ENCODE measurements around the gene IGLL5.

Gene IGLL5

DNA sequence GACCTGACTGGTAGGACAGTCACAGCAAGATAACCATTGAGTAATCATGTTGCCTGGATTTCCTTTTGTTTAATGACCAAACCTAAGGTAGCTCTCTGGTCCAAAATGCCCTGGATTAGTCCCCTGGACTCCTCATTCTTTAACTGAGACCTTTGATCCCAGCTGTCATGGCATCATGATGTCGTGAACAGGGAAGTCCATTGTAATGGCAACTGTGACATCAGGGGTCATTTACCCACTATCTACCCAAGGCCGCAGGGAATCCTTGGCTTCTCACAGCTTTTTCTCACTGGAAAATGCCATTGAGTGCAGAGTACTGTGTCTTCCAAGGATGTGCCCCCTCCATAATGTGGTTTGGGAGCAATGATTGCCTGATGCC is 29.1 kb upstream of the IGLL5 start:
- FAIRE-seq (no peak), DNase-seq (ENCODE audit: low spot score) (no peak)

DNA sequence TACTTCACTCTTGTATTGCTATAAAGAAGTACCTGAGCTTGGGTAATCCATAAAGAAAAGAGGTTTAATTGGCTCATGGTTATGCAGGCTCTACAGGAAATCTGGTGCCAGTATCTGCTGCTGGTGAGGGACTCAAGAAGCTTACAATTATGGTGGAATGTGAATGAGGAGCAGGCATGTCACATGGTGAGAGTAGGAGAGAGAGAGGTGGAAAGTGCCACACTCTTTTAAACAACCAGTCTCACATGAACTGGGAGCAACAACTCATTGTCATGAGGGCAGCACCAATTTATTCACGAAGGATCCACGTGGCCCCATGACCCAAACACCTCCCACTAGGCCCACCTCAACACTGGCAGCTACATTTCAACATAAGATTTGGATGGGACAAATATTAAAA is 24.6 kb upstream of the IGLL5 start:
- FAIRE-seq (no peak), DNase-seq (ENCODE audit: low spot score) (no peak)

DNA sequence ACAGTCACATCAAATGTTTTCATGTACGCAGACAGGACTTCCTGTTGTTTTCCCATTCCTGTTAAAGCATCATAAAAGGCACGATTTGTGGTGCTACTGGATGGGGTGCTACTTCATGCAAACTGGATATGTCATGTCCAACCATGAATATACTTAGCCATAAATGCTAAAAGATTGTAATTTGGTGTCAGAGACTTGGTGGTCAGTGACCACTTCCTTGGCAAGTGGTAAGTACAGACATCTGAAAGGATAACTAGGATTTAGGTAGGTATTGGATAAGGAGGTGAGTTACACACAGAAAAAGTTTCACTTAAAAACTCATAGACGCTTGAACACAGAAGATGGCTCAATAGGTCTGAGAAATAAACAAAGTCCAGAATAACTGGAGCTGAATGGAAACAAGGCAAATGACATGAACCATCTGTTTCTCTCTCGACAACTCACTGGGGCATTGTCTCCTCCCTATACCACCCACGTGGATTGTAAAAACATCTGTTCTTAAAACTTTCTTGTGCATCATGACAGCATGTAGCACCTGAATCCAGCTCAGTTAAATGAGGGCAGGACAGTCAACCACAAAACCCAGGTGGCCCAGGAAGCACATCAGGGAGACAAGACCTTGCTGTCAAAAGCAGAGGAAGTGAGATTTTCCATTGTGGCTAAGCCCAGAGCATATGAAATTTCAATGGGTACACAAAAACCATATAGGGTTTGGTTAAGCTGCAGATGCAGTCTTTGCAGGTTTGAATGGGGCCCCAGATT is 22.1 kb upstream of the IGLL5 start:
- no peak for DNase-seq (ENCODE audit: low spot score)
- FAIRE-seq, result peak; percentile 72

DNA sequence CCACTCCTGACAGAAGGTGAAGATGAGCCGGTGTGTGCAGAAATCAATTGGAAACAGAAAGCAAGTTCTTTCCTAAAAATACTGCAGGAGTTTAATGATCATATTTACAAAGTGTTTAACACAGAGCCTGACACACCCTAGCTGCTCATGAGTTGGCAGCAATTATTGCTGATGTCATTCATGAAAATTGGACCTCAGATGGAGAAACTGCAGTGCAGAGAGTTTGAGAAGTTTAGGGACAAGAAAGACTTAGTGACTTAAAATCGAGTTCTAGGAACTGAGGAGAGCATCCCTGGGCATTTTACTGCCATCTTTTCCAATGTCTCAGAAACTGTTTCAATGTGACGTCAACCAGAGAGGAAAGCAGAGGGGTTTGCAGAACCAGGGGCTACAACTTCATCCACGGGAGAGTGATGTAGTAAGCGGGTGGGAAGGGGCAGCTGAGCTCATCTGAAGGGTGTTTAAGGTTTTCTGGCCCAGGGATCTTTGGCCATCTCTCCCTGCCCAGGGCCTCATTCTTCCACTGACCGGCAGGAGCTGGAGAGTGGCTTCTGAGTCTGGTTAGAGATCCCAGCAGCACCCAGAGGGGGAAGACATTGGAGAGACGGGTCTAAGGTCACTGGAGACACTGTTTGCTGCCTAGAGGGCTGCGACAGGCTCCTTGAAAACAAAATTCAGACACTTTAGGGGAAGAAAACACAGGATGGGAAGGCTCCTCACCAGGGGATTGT is 21.1 kb upstream of the IGLL5 start:
- FAIRE-seq, result no peak
- DNase-seq (ENCODE audit: low spot score), result no peak

DNA sequence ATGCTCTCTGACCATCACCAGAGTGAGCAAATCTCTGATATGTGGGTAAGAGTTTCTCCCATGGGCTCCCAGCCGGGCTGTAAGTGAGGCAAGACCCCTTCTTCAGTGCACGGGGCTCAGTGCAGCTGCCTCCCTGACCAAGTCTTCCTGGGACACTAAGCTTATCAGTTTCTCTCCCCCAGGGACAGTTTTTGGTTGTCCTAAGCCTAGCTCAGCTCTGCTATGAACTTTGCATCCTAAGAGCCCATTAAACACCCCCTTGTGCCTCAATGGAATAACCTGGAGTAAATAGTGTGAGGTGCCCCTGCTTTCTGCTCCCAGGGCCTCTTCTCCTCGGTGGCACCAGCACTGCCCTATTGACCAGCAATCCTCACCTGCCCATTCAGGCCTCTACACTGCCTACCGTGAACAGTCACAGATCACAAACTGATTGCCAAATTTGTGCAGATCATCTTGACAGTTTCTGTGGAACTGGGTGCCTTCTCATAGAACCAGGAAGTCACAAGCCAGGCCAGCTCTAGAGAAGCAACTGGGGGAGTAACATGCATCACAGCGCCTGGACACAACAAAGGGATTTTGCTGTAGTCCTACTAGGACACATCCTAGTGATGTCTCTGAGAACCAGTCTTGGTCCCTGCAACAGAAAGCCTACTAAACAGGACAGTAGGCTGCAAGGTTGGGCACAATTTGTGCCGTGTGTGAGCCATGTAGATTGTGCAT is 19.5 kb upstream of the IGLL5 start:
- DNase-seq (ENCODE audit: low spot score), result no peak
- no peak for FAIRE-seq

DNA sequence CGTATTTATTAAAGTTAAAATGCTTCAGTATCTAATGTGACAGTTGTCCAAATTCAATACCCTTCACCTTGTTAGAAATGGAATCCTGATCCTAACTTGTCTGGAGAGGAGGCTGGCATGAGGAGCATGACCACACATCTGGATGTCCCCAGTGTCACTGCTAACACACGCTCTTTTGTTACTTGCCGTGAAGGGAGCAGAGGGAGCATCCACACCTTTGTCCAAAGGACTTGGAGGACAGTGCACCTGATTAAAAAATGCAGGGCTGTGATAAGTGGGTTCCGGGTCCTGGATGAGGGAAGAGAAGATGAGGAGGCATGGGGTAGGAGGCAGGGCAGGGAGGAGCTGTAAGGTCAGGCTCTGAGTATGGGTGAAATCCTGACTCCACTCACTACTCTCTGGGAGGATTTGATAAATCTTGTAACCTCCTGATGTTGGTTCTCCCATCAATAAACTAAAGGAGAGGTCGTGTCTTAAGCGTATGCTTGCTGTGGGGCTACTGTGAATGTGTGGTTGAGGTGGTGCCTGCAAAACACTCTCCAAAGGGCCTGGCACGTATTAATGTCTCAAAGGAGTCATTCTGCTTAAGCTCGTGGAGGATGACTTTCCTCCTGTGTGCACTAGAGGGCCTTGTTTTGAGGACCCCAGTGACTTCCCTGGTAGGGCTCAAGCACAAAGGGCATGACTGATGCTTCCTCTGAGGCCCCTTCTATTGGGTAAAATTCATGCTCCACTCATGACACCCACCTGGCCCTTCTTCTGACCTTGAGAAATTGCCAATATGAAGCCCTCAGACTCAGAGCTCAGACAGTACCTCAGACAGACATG is 16.8 kb upstream of the IGLL5 start:
- FAIRE-seq, result peak; percentile 23

DNA sequence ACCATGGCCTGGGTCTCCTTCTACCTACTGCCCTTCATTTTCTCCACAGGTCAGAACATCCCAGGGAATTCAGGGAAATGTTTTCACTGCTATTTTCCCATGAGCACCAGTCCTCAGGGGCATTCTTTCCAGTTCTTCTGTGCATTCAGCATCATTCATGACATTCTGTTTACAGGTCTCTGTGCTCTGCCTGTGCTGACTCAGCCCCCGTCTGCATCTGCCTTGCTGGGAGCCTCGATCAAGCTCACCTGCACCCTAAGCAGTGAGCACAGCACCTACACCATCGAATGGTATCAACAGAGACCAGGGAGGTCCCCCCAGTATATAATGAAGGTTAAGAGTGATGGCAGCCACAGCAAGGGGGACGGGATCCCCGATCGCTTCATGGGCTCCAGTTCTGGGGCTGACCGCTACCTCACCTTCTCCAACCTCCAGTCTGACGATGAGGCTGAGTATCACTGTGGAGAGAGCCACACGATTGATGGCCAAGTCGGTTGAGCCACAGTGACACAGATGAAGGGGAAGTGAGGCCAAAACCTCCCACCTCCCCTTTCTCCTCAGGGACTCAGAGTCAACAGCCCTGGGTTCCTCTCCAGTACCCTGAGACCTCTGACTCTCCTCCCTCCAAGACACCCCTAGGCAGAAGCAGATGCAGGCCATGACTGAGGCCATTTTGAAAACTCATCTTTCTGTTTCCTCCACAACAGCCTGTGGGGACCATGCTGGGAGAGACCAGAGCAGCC is 15.9 kb upstream of the IGLL5 start:
- DNase-seq (ENCODE audit: low spot score) (no peak), FAIRE-seq (no peak)

More for the DNA sequence above, 16.8 kb upstream of the IGLL5 start:
- DNase-seq (ENCODE audit: low spot score), result no peak

DNA sequence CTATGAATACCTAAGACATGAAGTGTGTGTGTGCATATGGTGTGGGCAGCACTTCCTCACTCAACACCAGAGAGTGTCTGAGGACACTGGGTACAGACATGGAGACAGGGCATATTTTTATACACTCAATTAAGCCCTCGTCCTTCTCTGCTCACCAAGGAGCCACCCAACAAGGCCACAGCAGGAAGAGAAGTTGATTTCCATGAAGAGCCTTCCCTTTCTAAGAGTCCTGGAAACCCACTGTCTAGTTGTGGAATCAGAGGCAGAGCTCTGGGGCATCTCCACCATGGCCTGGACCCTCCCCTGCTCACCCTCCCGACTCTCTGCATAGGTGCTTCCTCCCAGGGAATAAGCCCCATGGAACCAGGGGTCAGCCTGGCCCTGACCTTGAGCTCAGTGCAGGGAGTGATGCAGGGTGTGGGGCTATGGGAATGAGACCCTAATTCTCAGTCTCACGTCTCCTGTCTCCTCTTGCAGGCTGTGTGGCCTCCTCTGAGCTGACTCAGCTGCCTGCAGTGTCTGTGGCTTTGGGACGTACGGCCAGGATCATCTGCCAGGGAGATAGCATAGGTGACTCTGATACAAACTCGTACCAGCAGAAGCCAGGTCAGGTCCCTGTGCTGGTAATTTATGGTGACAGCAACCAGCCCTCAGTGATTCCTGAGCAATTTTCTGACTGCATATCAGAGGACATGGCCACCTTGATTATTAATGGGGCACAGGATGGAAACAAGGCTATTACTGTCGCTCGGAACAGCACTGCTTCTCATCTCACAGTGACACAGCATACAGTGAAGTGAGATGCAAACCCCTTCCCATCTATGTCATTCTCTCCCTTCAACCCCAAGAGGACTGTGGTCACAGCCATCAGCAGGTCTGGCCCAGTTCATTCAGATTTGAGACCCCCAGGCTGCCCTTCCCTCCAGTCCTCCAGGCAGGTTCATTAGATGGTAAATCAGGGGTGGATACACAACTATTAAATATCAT is 14.6 kb upstream of the IGLL5 start:
- peak; percentile 85 for FAIRE-seq

DNA sequence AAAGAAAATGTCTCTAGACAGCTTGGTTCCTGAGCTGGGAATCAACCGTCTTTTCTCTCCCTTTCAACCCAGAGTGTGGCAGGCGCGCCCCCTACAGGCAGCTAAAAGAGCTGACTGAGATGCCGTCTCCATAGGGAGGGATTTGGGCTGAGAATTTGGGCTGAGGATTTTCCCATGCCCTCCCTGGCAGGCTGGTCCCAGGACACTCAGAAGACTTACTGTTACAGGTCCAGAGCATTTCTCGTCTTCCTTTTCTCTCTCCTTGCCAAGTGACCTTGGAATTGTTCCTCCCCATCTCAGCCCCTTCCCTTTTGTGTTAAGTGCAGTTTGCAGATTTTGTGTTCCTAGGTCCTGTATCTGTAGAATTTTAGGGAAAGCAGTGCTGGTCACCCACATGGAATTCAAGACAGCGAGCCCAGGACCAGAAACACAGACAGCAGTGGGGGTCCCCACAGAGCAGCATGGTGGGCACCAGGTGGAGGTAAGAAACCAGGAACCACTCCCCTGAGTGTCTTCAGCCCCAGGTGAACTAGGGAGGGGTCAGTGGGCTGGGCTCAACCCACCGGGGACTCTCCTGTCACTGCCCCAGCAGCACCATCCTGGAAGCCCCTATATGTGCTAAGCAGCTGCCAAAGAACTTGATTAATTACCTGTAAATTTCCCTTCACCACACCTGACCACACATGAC is 9.9 kb upstream of the IGLL5 start:
- DNase-seq (ENCODE audit: low spot score) (peak; percentile 88), FAIRE-seq (no peak)

More for the DNA sequence above, 14.6 kb upstream of the IGLL5 start:
- DNase-seq (ENCODE audit: low spot score), result no peak

DNA sequence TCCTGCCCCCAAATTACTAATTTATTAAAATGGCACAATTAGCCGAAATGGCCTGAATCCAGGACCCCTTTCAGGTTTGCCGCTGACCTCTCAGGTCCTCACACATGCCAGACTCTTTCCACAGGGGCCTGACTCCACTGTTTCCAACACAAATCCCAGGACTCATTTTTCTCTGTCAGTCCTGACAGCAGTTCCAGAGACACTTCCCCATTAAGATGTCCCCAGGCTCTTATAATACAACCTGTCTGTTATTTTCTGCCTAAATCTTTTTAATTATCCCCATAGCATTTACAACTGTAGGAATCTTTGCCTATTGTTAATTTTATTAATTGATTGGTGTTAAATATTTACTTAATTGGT is 9.4 kb upstream of the IGLL5 start:
- DNase-seq (ENCODE audit: low spot score), result no peak

DNA sequence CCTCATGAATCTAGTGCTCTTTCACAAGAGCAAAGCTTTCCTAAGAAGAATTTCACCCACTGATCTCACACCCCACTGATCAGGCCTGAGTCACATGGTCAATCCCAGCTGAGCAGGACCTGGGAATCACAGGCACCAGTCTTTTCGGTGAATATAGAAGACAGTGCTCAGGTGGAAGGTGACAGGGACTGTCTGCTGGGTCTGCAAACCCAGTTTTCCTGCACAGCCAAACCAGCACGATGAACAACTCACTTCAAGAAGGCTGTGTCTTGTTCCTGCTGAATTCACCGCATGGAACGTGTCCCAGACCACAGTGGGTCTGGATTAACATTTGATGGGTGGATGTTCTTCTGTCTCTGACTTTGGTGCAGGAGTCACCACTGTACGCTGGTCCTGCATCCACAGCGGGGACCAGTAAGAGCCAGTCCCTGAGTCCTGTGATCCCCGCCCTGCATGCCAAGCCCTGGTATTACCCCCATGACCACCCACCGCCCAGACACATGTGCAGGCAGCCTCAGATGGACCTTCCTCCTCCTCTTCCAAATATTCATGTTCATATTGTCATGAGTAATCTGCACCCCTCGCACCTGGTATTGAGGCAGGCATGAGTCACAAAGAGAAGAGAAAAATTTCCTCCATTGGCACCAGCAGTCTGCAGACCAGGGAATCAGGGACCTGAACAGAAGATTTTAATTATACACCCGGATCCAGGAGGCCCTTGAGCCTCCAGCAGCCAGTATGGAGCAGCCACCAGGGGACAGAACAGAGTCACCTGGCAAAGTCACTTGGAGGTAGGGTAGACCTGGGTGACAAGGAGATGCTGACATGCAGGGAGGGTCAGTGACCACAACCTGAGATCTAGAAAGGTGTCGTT is 8.6 kb upstream of the IGLL5 start:
- FAIRE-seq, result peak; percentile 95
- DNase-seq (ENCODE audit: low spot score), result no peak

More for the DNA sequence above, 9.4 kb upstream of the IGLL5 start:
- FAIRE-seq, result no peak

DNA sequence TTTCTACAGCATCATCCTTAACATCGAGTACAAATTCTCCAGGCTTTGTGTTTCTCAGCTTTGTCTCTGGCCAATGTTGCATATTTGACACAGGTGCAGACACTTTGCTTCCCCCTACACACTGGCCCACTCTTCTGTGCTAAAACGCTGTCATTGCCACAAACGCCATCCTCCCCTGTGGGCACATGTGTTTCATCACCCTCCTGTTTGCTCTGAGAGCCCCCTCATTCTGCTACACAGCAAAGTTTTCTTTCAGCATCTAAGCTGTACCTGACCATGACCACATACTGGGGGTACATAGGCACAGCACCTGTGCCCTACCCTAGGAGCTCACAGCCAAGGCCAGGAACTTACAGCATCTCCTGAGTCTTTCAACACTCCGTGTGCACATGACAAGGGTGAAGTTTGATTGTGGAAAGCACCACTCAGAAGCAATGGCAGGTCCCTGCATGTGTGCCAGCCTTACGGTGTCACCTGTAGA is 7.9 kb upstream of the IGLL5 start:
- DNase-seq (ENCODE audit: low spot score) (no peak), FAIRE-seq (peak; percentile 74)

DNA sequence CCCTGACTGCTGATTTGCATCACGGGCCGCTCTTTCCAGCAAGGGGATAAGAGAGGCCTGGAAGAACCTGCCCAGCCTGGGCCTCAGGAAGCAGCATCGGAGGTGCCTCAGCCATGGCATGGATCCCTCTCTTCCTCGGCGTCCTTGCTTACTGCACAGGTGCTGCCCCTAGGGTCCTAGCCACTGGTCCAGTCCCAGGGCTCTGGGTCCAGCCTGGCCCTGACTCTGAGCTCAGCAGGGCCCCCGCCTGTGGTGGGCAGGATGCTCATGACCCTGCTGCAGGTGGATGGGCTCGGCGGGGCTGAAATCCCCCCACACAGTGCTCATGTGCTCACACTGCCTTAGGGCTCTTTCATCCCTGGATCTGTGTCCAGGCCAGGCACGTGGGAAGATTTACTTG is 7.0 kb upstream of the IGLL5 start:
- FAIRE-seq (no peak), DNase-seq (ENCODE audit: low spot score) (no peak)

DNA sequence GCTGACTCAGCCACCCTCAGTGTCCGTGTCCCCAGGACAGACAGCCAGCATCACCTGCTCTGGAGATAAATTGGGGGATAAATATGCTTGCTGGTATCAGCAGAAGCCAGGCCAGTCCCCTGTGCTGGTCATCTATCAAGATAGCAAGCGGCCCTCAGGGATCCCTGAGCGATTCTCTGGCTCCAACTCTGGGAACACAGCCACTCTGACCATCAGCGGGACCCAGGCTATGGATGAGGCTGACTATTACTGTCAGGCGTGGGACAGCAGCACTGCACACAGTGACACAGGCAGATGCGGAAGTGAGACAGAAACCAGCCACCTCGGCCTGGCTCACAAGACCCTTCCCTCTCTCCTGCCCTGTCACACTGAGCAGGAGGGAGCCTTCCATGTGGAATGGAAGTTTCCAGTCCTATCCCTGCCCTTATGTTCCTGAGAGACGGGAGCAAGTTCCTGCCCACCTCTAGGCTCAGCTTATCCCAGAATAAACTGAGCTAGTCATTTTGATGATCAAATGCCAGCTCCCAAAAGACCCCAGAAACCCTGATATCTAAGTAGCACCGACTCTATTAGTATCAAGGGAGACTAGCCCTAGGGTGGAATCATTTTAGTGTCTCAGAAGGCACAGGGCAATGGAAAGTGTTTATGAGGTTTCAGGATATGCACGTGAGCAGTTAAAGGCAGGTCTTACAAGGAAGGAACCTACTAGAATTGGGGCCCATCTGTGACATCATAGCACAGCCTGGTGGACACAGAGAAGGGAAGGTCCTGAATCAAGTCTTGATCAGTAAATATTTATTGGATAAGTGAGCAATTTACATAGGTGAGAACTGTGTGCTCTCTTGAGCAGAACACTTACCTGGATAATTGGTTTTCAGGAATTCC is 6.3 kb upstream of the IGLL5 start:
- FAIRE-seq (peak; percentile 74), DNase-seq (ENCODE audit: low spot score) (no peak)

DNA sequence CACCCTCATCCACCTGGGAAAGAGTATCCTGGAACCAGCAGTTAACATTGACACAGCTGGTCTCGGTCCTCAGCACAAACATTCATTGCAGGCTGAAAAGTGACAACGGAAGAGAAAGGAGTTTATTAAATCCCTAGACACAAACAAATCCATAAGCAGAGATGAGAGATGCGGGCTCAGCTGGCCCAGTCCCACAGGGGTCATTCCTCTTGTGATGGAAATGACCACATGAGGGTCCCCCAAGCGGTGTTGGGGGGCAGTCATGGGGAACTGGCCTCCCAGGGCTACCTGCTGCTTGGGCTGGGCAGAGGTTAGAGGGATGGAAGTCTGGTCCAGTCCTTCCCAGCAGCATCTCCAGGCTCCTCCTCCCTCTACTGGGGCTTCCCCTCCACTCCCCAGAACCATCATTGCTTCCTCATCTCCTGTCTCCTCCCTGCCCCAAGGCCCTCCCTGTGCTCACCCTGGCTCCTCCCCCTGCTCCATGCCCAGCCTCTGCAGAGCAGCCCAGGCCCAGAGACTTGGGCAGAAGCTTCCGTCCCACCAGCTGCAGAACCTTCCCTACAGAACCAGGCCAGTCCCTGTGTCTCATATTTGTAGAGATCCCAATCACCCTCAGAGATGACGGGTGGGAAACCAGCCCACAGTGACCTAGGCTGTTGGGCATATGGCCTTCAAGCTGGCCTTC is 5.4 kb upstream of the IGLL5 start:
- DNase-seq (ENCODE audit: low spot score), result no peak
- peak; percentile 66 for FAIRE-seq

DNA sequence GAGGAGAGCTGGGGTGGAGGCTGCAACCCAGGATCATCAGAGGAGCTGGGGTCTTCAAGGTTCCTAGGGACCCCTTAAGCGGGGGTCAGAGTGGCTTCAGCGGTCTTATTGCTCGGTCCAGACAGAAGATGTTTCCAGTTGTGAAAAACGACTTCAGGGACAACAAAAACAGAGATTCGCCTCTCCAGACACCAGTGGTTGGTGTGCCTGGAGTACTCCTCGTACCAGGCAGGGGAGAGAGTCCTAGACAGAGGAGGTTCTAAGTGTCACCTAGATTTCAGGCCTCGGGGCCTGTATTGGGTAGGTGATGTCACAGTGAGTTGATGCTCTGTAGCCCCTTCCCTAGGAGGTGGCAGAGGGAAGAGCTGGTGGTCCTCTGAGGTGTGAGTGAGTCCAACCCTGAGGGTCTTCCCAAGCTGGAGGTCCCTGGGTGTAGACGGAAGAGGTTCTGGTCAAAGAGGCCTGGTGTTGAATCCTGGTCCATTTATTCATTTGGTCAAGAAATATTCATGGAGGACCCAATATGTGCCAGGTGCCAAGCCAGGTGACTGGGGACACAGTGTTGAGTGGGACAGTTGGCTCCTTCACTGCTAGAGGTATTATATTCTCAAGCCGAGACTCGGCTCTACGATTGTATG is 4.4 kb upstream of the IGLL5 start:
- DNase-seq (ENCODE audit: low spot score) (no peak), FAIRE-seq (no peak)
